H1 (cell line): ENCODE measurements around the gene SLC23A3. TPM values are rescaled to one million over a fixed set of nuclear protein-coding genes. Genes with fewer than 3 reads are reported as not detected.

Experiments
- MAFK ChIP-seq: IDR thresholded peaks from 2 replicates; pipeline ENCODE4 v1.6.1; 2012; ENCODE audit warnings: low read depth, mild to moderate bottlenecking, improper control_type of control experiment, low read length
- SP2 ChIP-seq: IDR thresholded peaks from 2 replicates; pipeline ENCODE4 v1.6.1; 2012; ENCODE audit warnings: mild to moderate bottlenecking, low read length, inconsistent platforms
- SP4 ChIP-seq: IDR thresholded peaks from 2 replicates; pipeline ENCODE4 v1.6.1; 2012; ENCODE audit warnings: low read length, inconsistent platforms
- TBP ChIP-seq: IDR thresholded peaks from 2 replicates; pipeline ENCODE4 v1.6.1; 2011; ENCODE audit warnings: low read depth, low read length, improper control_type of control experiment
- TCF12 ChIP-seq: IDR thresholded peaks from 2 replicates; pipeline ENCODE4 v1.6.1; 2011; ENCODE audit warnings: low read depth, mild to moderate bottlenecking, low read length
- polyA plus RNA-seq, 7 experiments: library from polyadenylated mRNA; depleted of rRNA in 3 of 7; stranded (reverse) in 5 of 7; unstranded in 2 of 7; fragments of >200 nt in 5 of 7; fragments of 200-250 nt in 2 of 7; gene quantifications; 1 replicate in 5 of 7; 2 replicates in 1 of 7; 4 replicates in 1 of 7; pipeline versions ENCODE4 v1.2.1 to v1.2.3, GENCODE V29; 2011 to 2013; ENCODE audit warnings: missing spikeins in 2 of 7, mixed read lengths in 2 of 7
- total RNA-seq: library from RNA; stranded (reverse); fragmentation: NEBNext Ultra II Directional; extraction: Animal tissue kit (Norgen Biotek cat#: 25700); gene quantifications from 2 replicates; pipeline ENCODE4 v1.2.1, GENCODE V29; 2021

The SLC23A3 gene
- total and polyA plus RNA-seq, 2 of the 8 experiments (the other 6 are each of a cell fraction or from before 2014, with no cell fraction given), result 0.35 to 0.84 TPM

DNA sequence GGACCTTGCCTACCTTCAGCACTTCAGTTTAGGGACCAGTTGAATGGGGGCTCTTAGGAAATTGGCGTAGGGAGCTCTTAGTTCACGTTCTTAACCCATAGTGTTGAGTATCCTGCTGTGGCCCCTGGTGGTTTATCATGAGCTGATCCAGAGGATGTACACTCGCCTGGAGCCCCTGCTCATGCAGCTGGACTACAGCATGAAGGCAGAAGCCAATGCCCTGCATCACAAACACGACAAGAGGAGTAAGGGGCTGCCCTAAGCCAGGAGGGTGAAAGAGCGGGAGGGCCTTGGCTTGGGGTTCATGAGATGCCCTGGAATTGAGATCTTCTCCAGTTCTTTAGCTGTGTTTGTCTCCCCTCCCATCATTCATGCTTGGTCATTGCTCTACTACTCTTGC is 11.1 kb upstream of the SLC23A3 start (continued):
- TF ChIP-seq TCF12, result no peak
- TF ChIP-seq SP4, result no peak
- TF ChIP-seq SP2, result no peak
- no peak for TF ChIP-seq MAFK
- TF ChIP-seq TBP, result no peak
